H1 (cell line): ENCODE results near the gene SLX9. TPM values are rescaled to one million over a fixed set of nuclear protein-coding genes. Genes with fewer than 3 reads are reported as not detected.

Experiments used
- CTCF ChIA-PET: fragments of 300-600 bp; sonication (Branson Sonifier 250); formaldehyde crosslinking; loops from one replicate; lab custom pipeline; 2021; ENCODE audit not compliant: partially characterized antibody; lab: Charles Lee
- POLR2A ChIA-PET: fragments of 300-600 bp; sonication (Branson Sonifier 250); formaldehyde crosslinking; loops from one replicate; lab custom pipeline; 2021; ENCODE audit warnings: inconsistent platforms; ENCODE audit not compliant: partially characterized antibody; lab: Charles Lee
- DNase-seq, 2 experiments: peaks; one replicate each; pipeline versions ENCODE4 v3.0.0 to v3.0.0-alpha.2; 2010 to 2022; ENCODE audit warnings: low spot score in 2 of 2, low read depth in 1 of 2, mixed read lengths in 1 of 2
- FAIRE-seq: peaks from 2 replicates; lab custom pipeline; 2011; peaks lifted over from hg19 to GRCh38; lab: Jason Lieb, UNC
- H2AFZ ChIP-seq: 2 replicates; pipeline ENCODE4 v1.8.1; 2012; ENCODE audit warnings: low read length, inconsistent platforms
- H2AK5ac ChIP-seq: 2 replicates; pipeline ENCODE4 v1.6.1; 2013; ENCODE audit warnings: low read depth, low read length
- H2BK120ac ChIP-seq: replicated peaks from 2 replicates; pipeline ENCODE3; 2013; ENCODE audit warnings: low read depth, low read length, inconsistent platforms
- H2BK12ac ChIP-seq: 2 replicates; pipeline ENCODE4 v1.6.1; 2013; ENCODE audit warnings: low read depth, low read length
- H2BK15ac ChIP-seq: 2 replicates; pipeline ENCODE4 v1.6.1; 2013; ENCODE audit warnings: low read length
- H2BK20ac ChIP-seq: 2 replicates; pipeline ENCODE4 v1.6.1; 2013; ENCODE audit warnings: low read length
- H2BK5ac ChIP-seq: 2 replicates; pipeline ENCODE4 v1.6.1; 2013; ENCODE audit warnings: low read depth, low read length
- H3K14ac ChIP-seq: 2 replicates; pipeline ENCODE4 v1.6.1; 2013; ENCODE audit warnings: inconsistent platforms; ENCODE audit not compliant: insufficient read length
- H3K18ac ChIP-seq: 2 replicates; pipeline ENCODE4 v1.6.1; 2013; ENCODE audit warnings: low read length; ENCODE audit errors: extremely low read depth
- H3K23ac ChIP-seq: 2 replicates; pipeline ENCODE4 v1.6.1; 2013; ENCODE audit warnings: inconsistent platforms; ENCODE audit not compliant: insufficient read length
- H3K23me2 ChIP-seq: 2 replicates; pipeline ENCODE4 v1.6.1; 2013; ENCODE audit warnings: low read depth, low read length
- H3K27ac ChIP-seq: 2 replicates; pipeline ENCODE4 v1.6.1; 2011; ENCODE audit warnings: low read depth, low read length, inconsistent platforms
- H3K27me3 ChIP-seq, 4 experiments: replicated peaks in 1 of 4; 1 replicate in 1 of 4; 2 replicates in 3 of 4; pipeline versions ENCODE4 v1.6.1 to v1.8.1; 2011 to 2013; ENCODE audit warnings: low read length in 3 of 4, mild to moderate bottlenecking in 3 of 4, inconsistent platforms in 2 of 4, mixed read lengths in 2 of 4, moderate library complexity in 1 of 4; ENCODE audit not compliant: control insufficient read depth in 3 of 4, insufficient read depth in 3 of 4; ENCODE audit errors: extremely low read depth in 1 of 4
- H3K36me3 ChIP-seq, 4 experiments: 2 replicates each; pipeline versions ENCODE4 v1.6.1 to v1.8.1; 2011 to 2013; ENCODE audit warnings: mild to moderate bottlenecking in 4 of 4, low read length in 3 of 4, moderate library complexity in 2 of 4, control low read depth in 1 of 4, inconsistent platforms in 1 of 4; ENCODE audit not compliant: insufficient read depth in 4 of 4, control insufficient read depth in 2 of 4
- H3K4ac ChIP-seq: replicated peaks from 2 replicates; pipeline ENCODE3; 2013; ENCODE audit warnings: low read length, low read depth, mixed read lengths, inconsistent platforms; ENCODE audit not compliant: insufficient read length
- H3K4me1 ChIP-seq, 4 experiments: replicated peaks in 1 of 4; 1 replicate in 1 of 4; 2 replicates in 3 of 4; pipeline versions ENCODE4 v1.6.1 to v1.8.1; 2011 to 2013; ENCODE audit warnings: low read length in 3 of 4, inconsistent platforms in 2 of 4, mixed read lengths in 1 of 4; ENCODE audit not compliant: insufficient read depth in 4 of 4, control insufficient read depth in 3 of 4
- H3K4me2 ChIP-seq, 2 experiments: 2 replicates each; pipeline versions ENCODE4 v1.6.1 to v1.8.1; 2011 to 2013; ENCODE audit warnings: low read depth in 2 of 2, low read length in 2 of 2, control low read depth in 1 of 2, inconsistent platforms in 1 of 2, mild to moderate bottlenecking in 1 of 2; ENCODE audit not compliant: insufficient read depth in 1 of 2
- H3K4me3 ChIP-seq, 4 experiments: fragments of 200-600, 300-600 bp in 1 of 4; sonication (generic), shearing (Covaris generic), sonication (Bioruptor Twin) in 1 of 4; 2 replicates each; pipeline versions ENCODE4 v1.5.1 to v1.8.1; 2011 to 2016; ENCODE audit warnings: low read length in 4 of 4, low read depth in 3 of 4, control low read depth in 2 of 4, inconsistent platforms in 2 of 4, mild to moderate bottlenecking in 2 of 4, mixed read lengths in 1 of 4, moderate library complexity in 1 of 4; ENCODE audit not compliant: insufficient read depth in 2 of 4; ENCODE audit errors: extremely low read depth in 1 of 4
- H3K56ac ChIP-seq: replicated peaks from 2 replicates; pipeline ENCODE3; 2013; ENCODE audit warnings: low read depth, mild to moderate bottlenecking, mixed read lengths, low read length, inconsistent platforms; ENCODE audit not compliant: insufficient read length
- H3K79me1 ChIP-seq: 2 replicates; pipeline ENCODE4 v1.6.1; 2013; ENCODE audit warnings: low read depth, low read length, control low read depth
- H3K79me2 ChIP-seq, 2 experiments: 2 replicates each; pipeline versions ENCODE4 v1.6.1 to v1.8.1; 2012 to 2013; ENCODE audit warnings: low read length in 2 of 2, mild to moderate bottlenecking in 2 of 2, inconsistent platforms in 1 of 2; ENCODE audit not compliant: insufficient read depth in 2 of 2, control insufficient read depth in 1 of 2
- H3K9ac ChIP-seq, 4 experiments: replicated peaks in 1 of 4; 1 replicate in 1 of 4; 2 replicates in 3 of 4; pipeline versions ENCODE4 v1.6.1 to v1.8.1; 2011 to 2013; ENCODE audit warnings: low read depth in 3 of 4, low read length in 3 of 4, control low read depth in 2 of 4, mild to moderate bottlenecking in 2 of 4, moderate library complexity in 2 of 4, inconsistent platforms in 1 of 4; ENCODE audit errors: extremely low read depth in 1 of 4
- H3K9me3 ChIP-seq, 2 experiments: 2 replicates each; pipeline versions ENCODE4 v1.6.1 to v1.8.1; 2012 to 2013; ENCODE audit warnings: mild to moderate bottlenecking in 2 of 2, moderate library complexity in 2 of 2, control low read depth in 1 of 2, inconsistent platforms in 1 of 2, low read depth in 1 of 2, low read length in 1 of 2, mixed read lengths in 1 of 2; ENCODE audit not compliant: insufficient read depth in 2 of 2
- H4K20me1 ChIP-seq, 2 experiments: replicated peaks in 1 of 2; 2 replicates each; pipeline versions ENCODE3 to v1.8.1; 2011 to 2013; ENCODE audit warnings: inconsistent platforms in 2 of 2, low read length in 2 of 2, mild to moderate bottlenecking in 1 of 2; ENCODE audit not compliant: insufficient read depth in 2 of 2, control insufficient read depth in 1 of 2
- H4K5ac ChIP-seq: 2 replicates; pipeline ENCODE4 v1.6.1; 2013; ENCODE audit warnings: low read length, low read depth, mixed read lengths, inconsistent platforms; ENCODE audit not compliant: insufficient read length
- H4K8ac ChIP-seq: 2 replicates; pipeline ENCODE4 v1.8.0; 2013; ENCODE audit warnings: mild to moderate bottlenecking, moderate library complexity, low read length, inconsistent platforms; ENCODE audit not compliant: insufficient read depth; ENCODE audit errors: extremely low read depth
- H4K91ac ChIP-seq: replicated peaks from 2 replicates; pipeline ENCODE3; 2013; ENCODE audit warnings: low read length, mixed read lengths, inconsistent platforms; ENCODE audit not compliant: insufficient read length
- GABPA ChIP-seq: IDR thresholded peaks from 2 replicates; pipeline ENCODE4 v1.6.1; 2011; ENCODE audit warnings: mild to moderate bottlenecking, low read length, moderate library complexity, borderline replicate concordance; ENCODE audit not compliant: insufficient read depth
- KDM5A ChIP-seq: fragments of 200-600 bp; IDR thresholded peaks from 2 replicates; pipeline ENCODE4 v1.7.1; 2012; ENCODE audit warnings: mild to moderate bottlenecking, low read length, inconsistent platforms, mixed read lengths
- SIRT6 ChIP-seq: IDR thresholded peaks from one replicate; pipeline ENCODE4 v1.7.1; 2012; ENCODE audit warnings: low read length, inconsistent platforms
- SP2 ChIP-seq: IDR thresholded peaks from 2 replicates; pipeline ENCODE4 v1.6.1; 2012; ENCODE audit warnings: mild to moderate bottlenecking, low read length, inconsistent platforms
- WGBS, 2 experiments: shearing (Covaris generic) in 1 of 2; methylation state at CpG; one replicate each; pipeline versions ENCODE4 v1.1.6 to v1.1.7; 2013 to 2015; ENCODE audit warnings: low lambda C conversion rate in 2 of 2, mixed read lengths in 2 of 2, inconsistent platforms in 1 of 2, low coverage in 1 of 2, missing lambda C conversion rate in 1 of 2; ENCODE audit not compliant: insufficient replicate concordance in 2 of 2, insufficient coverage in 1 of 2, insufficient read length in 1 of 2; ENCODE audit errors: extremely low coverage in 1 of 2, missing lambda C conversion rate in 1 of 2; 5-methylcytosine and 5-hydroxymethylcytosine counted together
- polyA plus RNA-seq, 7 experiments: library from polyadenylated mRNA; depleted of rRNA in 3 of 7; stranded (reverse) in 5 of 7; unstranded in 2 of 7; fragments of >200 nt in 5 of 7; fragments of 200-250 nt in 2 of 7; gene quantifications; 1 replicate in 5 of 7; 2 replicates in 1 of 7; 4 replicates in 1 of 7; pipeline versions ENCODE4 v1.2.1 to v1.2.3, GENCODE V29; 2011 to 2013; ENCODE audit warnings: missing spikeins in 2 of 7, mixed read lengths in 2 of 7
- total RNA-seq: library from RNA; stranded (reverse); fragmentation: NEBNext Ultra II Directional; extraction: Animal tissue kit (Norgen Biotek cat#: 25700); gene quantifications from 2 replicates; pipeline ENCODE4 v1.2.1, GENCODE V29; 2021

SLX9 gene
- total and polyA plus RNA-seq, 2 of the 8 experiments (the other 6 are each of a cell fraction or from before 2014, with no cell fraction given) = 17.7 to 57.3 TPM

GRCh38 chr21:44904141-44904923, 35.5 kb upstream of the SLX9 start:
- no peak for FAIRE-seq
- CTCF ChIA-PET = no interaction called here

More at GRCh38 chr21:44904141-44904923, 35.5 kb upstream of the SLX9 start:
- no peak for TF ChIP-seq SIRT6
- TF ChIP-seq SP2 = no peak
- TF ChIP-seq GABPA = no peak
- no peak for TF ChIP-seq KDM5A
- DNase-seq = no peak
- peak overlapping the region; percentile 46 for H3K56ac ChIP-seq
- no peaks in the 10 kb centered on the region; a peak in 1 of 4 replicates for H3K9me3 ChIP-seq
- peak overlapping the region; percentile 53 for H3K4ac ChIP-seq
- peaks cover 0 to 9% (median 0%) of the 10 kb centered on the region in 4 experiments; a peak in 3 of 7 replicates for H3K4me1 ChIP-seq
- H2BK120ac ChIP-seq = peak overlapping the region; percentile 21
- H3K23ac ChIP-seq = no peak overlapping the region
- peaks cover 0 to 11% of the 10 kb centered on the region in 2 experiments for H4K20me1 ChIP-seq
- peak overlapping the region; percentile 18 for H3K14ac ChIP-seq
- H3K4me3 ChIP-seq = no peak overlapping the region
- no peak overlapping the region for H3K4me2 ChIP-seq
- peak overlapping the region; percentile 17; the same call in 1 of the 2 replicates for H2AK5ac ChIP-seq
- H3K27me3 ChIP-seq = peaks cover 0 to 2% (median under 1%) of the 10 kb centered on the region in 4 experiments; a peak in 1 of 7 replicates
- no peak overlapping the region for H3K27ac ChIP-seq
- H3K36me3 ChIP-seq = no peaks in the 10 kb centered on the region; a peak in 1 of 8 replicates
- H3K18ac ChIP-seq = no peak overlapping the region
- POLR2A ChIA-PET = no interaction called here
- peaks cover 6% of the 10 kb centered on the region; the same call in 1 of the 2 replicates for H3K23me2 ChIP-seq
- no peaks in the 10 kb centered on the region for H3K79me1 ChIP-seq
- H4K5ac ChIP-seq = no peak overlapping the region
- H2BK15ac ChIP-seq = peak overlapping the region; percentile 3; the same call in 1 of the 2 replicates
- H2BK20ac ChIP-seq = no peak overlapping the region
- H3K9ac ChIP-seq = no peak overlapping the region
- H3K79me2 ChIP-seq = no peaks in the 10 kb centered on the region
- no peak overlapping the region for H2AFZ ChIP-seq
- H2BK12ac ChIP-seq = peak overlapping the region; percentile 12; the same call in 1 of the 2 replicates
- no peak overlapping the region for H4K8ac ChIP-seq
- peak overlapping the region; percentile 91 for H4K91ac ChIP-seq
- WGBS, 2 experiments = 89% methylated on average over 11 of the region's 14 CpGs; no CpG with 5 or more reads in 1 of the 2 experiments
- H2BK5ac ChIP-seq = no peak overlapping the region
